ENCODE data around the gene PRCP.

GRCh38 chr11:82906931-82907330 is 6.7 kb upstream of the PRCP start:
- TF ChIP-seq ZNF274 (IDR thresholded peaks at IDR 0.05; ENCODE audit: low read depth, low read length), result no peak
- TF ChIP-seq YY1 (IDR thresholded peaks at IDR 0.05; ENCODE audit: insufficient read depth, insufficient read length), result no peak
- TF ChIP-seq SUZ12 (IDR thresholded peaks at IDR 0.05; ENCODE audit: extremely low read depth, insufficient read depth, insufficient read length), result no peak

Measured in NT2/D1 (cell line).